Adrenal gland (tissue), 12 donors: ENCODE data around the gene AMZ1. TPM values are rescaled to one million over a fixed set of nuclear protein-coding genes. Genes with fewer than 3 reads are reported as not detected.
"Not testable (repeated sequence)": the region's sequence is repeated elsewhere in the genome, so short reads cannot be mapped to it uniquely, and the experiment has no call there.

Experiments
- DNase-seq, 7 donors: peaks; one replicate each; pipeline ENCODE4 v3.0.0-alpha.2; 2019 to 2020
- H3K27ac ChIP-seq, 5 donors: fragments of 200-600 bp; sonication (generic) in 4 of 5; 1 replicate in 3 of 5; 2 replicates in 2 of 5; pipeline versions ENCODE4 v1.5.1 to v1.8.0; 2016 to 2020; ENCODE audit warnings: mild to moderate bottlenecking in 1 of 5
- H3K27me3 ChIP-seq: fragments of 200-600 bp; 2 replicates; pipeline ENCODE4 v1.8.0; 2021
- H3K36me3 ChIP-seq, 2 donors: fragments of 200-600 bp; replicated peaks in 1 of 2; 1 replicate in 1 of 2; 2 replicates in 1 of 2; pipeline versions ENCODE4 v1.5.1 to v1.8.0; 2018 to 2022
- H3K4me1 ChIP-seq, 2 donors: fragments of 200-600 bp; replicated peaks in 1 of 2; 1 replicate in 1 of 2; 2 replicates in 1 of 2; pipeline versions ENCODE4 v1.5.1 to v1.8.0; 2018 to 2021
- H3K4me3 ChIP-seq, 4 donors: fragments of 200-600 bp; sonication (generic) in 3 of 4; one replicate each; pipeline ENCODE4 v1.5.1; 2016 to 2018
- H3K9me3 ChIP-seq, 3 donors: fragments of 200-600 bp; sonication (generic) in 1 of 3; replicated peaks in 1 of 3; 1 replicate in 2 of 3; 2 replicates in 1 of 3; pipeline versions ENCODE4 v1.5.1 to v1.8.0; 2016 to 2021
- CTCF ChIP-seq, 6 experiments: fragments of 450-650 bp in 4 of 6; fragments of 200-600 bp in 2 of 6; sonication (generic) in 1 of 6; IDR thresholded peaks; 1 replicate in 5 of 6; 2 replicates in 1 of 6; pipeline versions ENCODE4 v1.5.1 to v1.8.0; 2016 to 2021; ENCODE audit warnings: antibody characterized with exemption in 6 of 6, mild to moderate bottlenecking in 2 of 6, moderate library complexity in 1 of 6
- POLR2A ChIP-seq, 2 donors: fragments of 450-650 bp; IDR thresholded peaks; one replicate each; pipeline ENCODE4 v1.6.1; 2017; ENCODE audit warnings: antibody characterized with exemption in 2 of 2, mild to moderate bottlenecking in 2 of 2, moderate library complexity in 1 of 2
- WGBS, 4 donors: extraction: QIAGEN DNeasy Blood & Tissue Kit in 2 of 4; methylation state at CpG; one replicate each; pipeline versions ENCODE4 v1.1.5 to v1.1.7; 2013 to 2017; 5-methylcytosine and 5-hydroxymethylcytosine counted together
- intact Hi-C, 2 donors: fragments of 100-400 bp; cut with DNase I; formaldehyde crosslinking; loops; one replicate each; pipeline versions ENCODE4 v1.14.1 to v1.15.0; 2022 to 2023
- polyA plus RNA-seq, 3 donors: library from polyadenylated mRNA; stranded (reverse); fragments of 200-250 nt in 2 of 3; fragments of 350-450 nt in 1 of 3; fragmentation: Illumina TruSeq in 1 of 3; extraction: RNeasy Lipid Tissue Mini Kit (QIAGEN cat#74804) in 1 of 3; gene quantifications; one replicate each; pipeline ENCODE4 v1.2.3, GENCODE V29; 2013 to 2014
- total RNA-seq, 9 donors: library from RNA; depleted of rRNA in 4 of 9; stranded (reverse); fragments of >200 nt in 4 of 9; fragments of 120-200 nt in 1 of 9; fragmentation: NEBNext Ultra II Directional in 1 of 9; extraction: Animal tissue kit (Norgen Biotek cat#: 25700) in 1 of 9; gene quantifications; one replicate each; pipeline versions ENCODE4 v1.1.0 to v1.2.4, GENCODE V29; 2013 to 2023
- donor health status: healthy with polysubstance abuse.
- donor health status: Bipolar disorder and iron deficiency.
- donor health status: DM: yes; HTN: yes; CAD: no.
- donor health status: DM: no; HTN: no; CAD: no.
- donor health status: DM: no; HTN: no; CAD: no.
- donor health status: DM: yes; HTN: yes; CAD: no.

The AMZ1 gene
- total and polyA plus RNA-seq, 12 donors: 0.06 to 0.36 (median 0.11) TPM; not detected in 6

- Histone ChIP-seq H3K27me3 (no peaks in the 10 kb centered on the region), H3K4me3 (no peak overlapping the region), H3K27ac (no peak overlapping the region), H3K36me3 (peaks cover 0 to 21% of the 10 kb centered on the region in 2 donors), H3K4me1 (peaks cover 0 to 11% of the 10 kb centered on the region in 2 donors), H3K9me3 (no peaks in the 10 kb centered on the region)
- intact Hi-C loops: no loop called here
- 94 to 97% (median 95%) methylated on average over 29 to 31 of the region's 31 CpGs for WGBS, 4 donors
- TF ChIP-seq POLR2A (IDR thresholded peaks at IDR 0.05) (no peak), CTCF (IDR thresholded peaks at IDR 0.05) (no peak)
- DNase-seq: peak in 4 of 7 donors; percentile 4 to 41 (median 11)
These were observed 36.6 kb downstream of the AMZ1 start for GRCh38 chr7:2724453-2725177.

- TF ChIP-seq POLR2A (IDR thresholded peaks at IDR 0.05): no peak
- TF ChIP-seq CTCF (IDR thresholded peaks at IDR 0.05): no peak
- WGBS, 4 donors: 96 to 97% (median 96%) methylated on average over 21 to 34 of the region's 34 CpGs
- no peak overlapping the region for H3K4me3 ChIP-seq
- peaks cover 0 to 11% of the 10 kb centered on the region in 2 donors for H3K4me1 ChIP-seq
- H3K27me3 ChIP-seq: no peaks in the 10 kb centered on the region
- intact Hi-C loops: no loop called here
- DNase-seq: peak in 5 of 7 donors; percentile 4 to 43 (median 13)
- H3K36me3 ChIP-seq: peaks cover 0 to 16% of the 10 kb centered on the region in 2 donors
- no peak overlapping the region for H3K27ac ChIP-seq
- H3K9me3 ChIP-seq: no peaks in the 10 kb centered on the region
These were observed 37.4 kb downstream of the AMZ1 start for GRCh38 chr7:2725178-2726105.

GRCh38 chr7:2726316-2727018 is 38.5 kb downstream of the AMZ1 start:
- no peak for TF ChIP-seq CTCF (IDR thresholded peaks at IDR 0.05)
- no peak for TF ChIP-seq POLR2A (IDR thresholded peaks at IDR 0.05)
- Histone ChIP-seq H3K27me3 (no peaks in the 10 kb centered on the region), H3K4me1 (peaks cover 0 to 11% of the 10 kb centered on the region in 2 donors), H3K27ac (no peak overlapping the region), H3K4me3 (no peak overlapping the region), H3K9me3 (no peaks in the 10 kb centered on the region), H3K36me3 (peaks cover 0 to 17% of the 10 kb centered on the region in 2 donors)
- intact Hi-C loops: no loop called here
- peak in 4 of 7 donors; percentile 6 to 47 (median 16) for DNase-seq
- WGBS, 4 donors: 87 to 93% (median 91%) methylated on average over 12 to 18 of the region's 18 CpGs

DNA sequence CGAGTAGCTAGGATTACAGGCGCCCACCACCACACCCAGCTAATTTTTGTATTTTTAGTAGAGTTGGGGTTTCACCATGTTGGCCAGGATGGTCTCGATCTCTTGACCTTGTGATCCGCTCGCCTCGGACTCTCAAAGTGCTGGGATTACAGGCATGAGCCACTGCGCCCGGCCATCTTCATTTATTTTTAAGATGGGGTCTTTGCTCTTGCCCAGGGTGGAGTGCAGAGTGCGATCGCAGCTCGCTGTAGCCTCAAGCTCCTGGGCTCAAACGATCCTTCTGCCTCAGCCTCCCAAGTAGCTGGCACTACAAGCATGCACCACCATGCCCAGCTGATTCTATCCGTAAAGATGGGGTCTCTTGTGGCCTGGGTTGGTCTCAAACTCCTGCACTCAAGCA is 39.2 kb downstream of the AMZ1 start:
- H3K27ac ChIP-seq, H3K4me3 ChIP-seq, H3K27me3 ChIP-seq, H3K9me3 ChIP-seq, intact Hi-C loops: not testable (repeated sequence)
- Histone ChIP-seq H3K36me3 (peaks cover 0 to 17% of the 10 kb centered on the region in 2 donors), H3K4me1 (peaks cover 0 to 11% of the 10 kb centered on the region in 2 donors)
- DNase-seq: peak in 5 of 7 donors; percentile 0 to 47 (median 3)
- 82 to 97% (median 87%) methylated on average over 12 to 13 of the region's 13 CpGs for WGBS, 4 donors
